GM12878 (cell line): ENCODE results near the gene PRORP. TPM values are rescaled to one million over a fixed set of nuclear protein-coding genes. Genes with fewer than 3 reads are reported as not detected.

Source experiments
- BMI1 ChIP-seq: fragments of 450-650 bp; IDR thresholded peaks from 2 replicates; pipeline ENCODE4 v1.6.1; 2016; ENCODE audit warnings: mild to moderate bottlenecking, moderate library complexity, borderline replicate concordance
- E2F8 ChIP-seq: fragments of 450-650 bp; IDR thresholded peaks from 2 replicates; pipeline ENCODE4 v1.6.1; 2018; ENCODE audit warnings: mild to moderate bottlenecking, low read depth, moderate library complexity; ENCODE audit not compliant: partially characterized antibody
- ESRRA ChIP-seq: IDR thresholded peaks from 2 replicates; pipeline ENCODE4 v1.6.1; 2012; ENCODE audit warnings: mild to moderate bottlenecking, low read length, improper control_type of control experiment
- GATAD2B ChIP-seq: fragments of 450-650 bp; conservative IDR thresholded peaks from 2 replicates; pipeline ENCODE4 v1.6.1; 2017; ENCODE audit warnings: low read depth, mild to moderate bottlenecking, moderate library complexity
- HCFC1 ChIP-seq: fragments of 150-350 bp; IDR thresholded peaks from 2 replicates; pipeline ENCODE4 v1.6.1; 2014; ENCODE audit warnings: low read length
- IRF4 ChIP-seq: IDR thresholded peaks from 2 replicates; pipeline ENCODE4 v1.6.1; 2011; ENCODE audit warnings: low read depth, low read length
- MYC ChIP-seq: IDR thresholded peaks from 2 replicates; pipeline ENCODE4 v1.6.1; 2011; ENCODE audit warnings: mild to moderate bottlenecking, low read length, moderate library complexity, inconsistent platforms; ENCODE audit not compliant: insufficient read depth, insufficient replicate concordance, insufficient read length, severe bottlenecking
- NFYB ChIP-seq: IDR thresholded peaks from 2 replicates; pipeline ENCODE4 v1.6.1; 2011; ENCODE audit warnings: low read depth, mild to moderate bottlenecking, low read length, improper control_type of control experiment, moderate library complexity; ENCODE audit not compliant: insufficient read depth
- NR2C1 ChIP-seq: fragments of 450-650 bp; IDR thresholded peaks from 2 replicates; pipeline ENCODE4 v1.6.1; 2017; ENCODE audit warnings: antibody characterized with exemption, mild to moderate bottlenecking, moderate library complexity
- PAX8 ChIP-seq: fragments of 450-650 bp; IDR thresholded peaks from 2 replicates; pipeline ENCODE4 v1.6.1; 2017; ENCODE audit warnings: mild to moderate bottlenecking, moderate library complexity
- POLR2AphosphoS2 ChIP-seq: IDR thresholded peaks from 2 replicates; pipeline ENCODE4 v1.6.1; 2011; ENCODE audit warnings: low read depth, mild to moderate bottlenecking, low read length, improper control_type of control experiment, moderate library complexity
- POLR2AphosphoS5 ChIP-seq: IDR thresholded peaks from 2 replicates; pipeline ENCODE4 v1.6.1; 2011; ENCODE audit warnings: mild to moderate bottlenecking, low read length, inconsistent platforms
- RUNX3 ChIP-seq: IDR thresholded peaks from 2 replicates; pipeline ENCODE4 v1.6.1; 2012; ENCODE audit warnings: low read length, inconsistent platforms
- SP1 ChIP-seq: IDR thresholded peaks from one replicate; pipeline ENCODE4 v1.6.1; 2011; ENCODE audit warnings: low read depth, low read length
- STAT1 ChIP-seq: fragments of 450-650 bp; conservative IDR thresholded peaks from 2 replicates; pipeline ENCODE4 v1.6.1; 2014; ENCODE audit warnings: antibody characterized with exemption, mild to moderate bottlenecking
- TAF1 ChIP-seq: IDR thresholded peaks from 2 replicates; pipeline ENCODE4 v1.6.1; 2011; ENCODE audit warnings: mild to moderate bottlenecking, low read depth, low read length, borderline replicate concordance
- TARDBP ChIP-seq: IDR thresholded peaks from 2 replicates; pipeline ENCODE4 v1.6.1; 2016; ENCODE audit warnings: borderline replicate concordance
- TCF3 ChIP-seq: IDR thresholded peaks from 2 replicates; pipeline ENCODE4 v1.6.1; 2012; ENCODE audit warnings: low read depth, mild to moderate bottlenecking, low read length, borderline replicate concordance; ENCODE audit not compliant: insufficient read depth
- ZNF207 ChIP-seq: fragments of 450-650 bp; IDR thresholded peaks from 2 replicates; pipeline ENCODE4 v1.6.1; 2014; ENCODE audit warnings: antibody characterized with exemption, mild to moderate bottlenecking, borderline replicate concordance
- ZSCAN29 ChIP-seq: fragments of 450-650 bp; IDR thresholded peaks from 2 replicates; pipeline ENCODE4 v1.6.1; 2017; ENCODE audit warnings: mild to moderate bottlenecking, moderate library complexity
- polyA plus RNA-seq, 11 experiments: library from polyadenylated mRNA; depleted of rRNA in 4 of 11; unstranded in 6 of 11; stranded (reverse) in 5 of 11; fragments of >200 nt; fragmentation: Nextera tagmentation in 4 of 11; fragmentation: Illumina TruSeq in 1 of 11; extraction: Ambion mirVana in 4 of 11; extraction: Trizol in 1 of 11; gene quantifications; 1 replicate in 1 of 11; 2 replicates in 10 of 11; pipeline versions ENCODE4 v1.2.1 to v1.2.3, GENCODE V29; 2011 to 2016; ENCODE audit warnings: inconsistent platforms in 2 of 11, missing spikeins in 2 of 11, low read depth in 1 of 11
- total RNA-seq, 4 experiments: library from RNA; depleted of rRNA in 3 of 4; stranded (reverse); fragments of >200 nt in 3 of 4; fragmentation: Illumina TruSeq in 1 of 4; extraction: Trizol in 1 of 4; gene quantifications; 2 replicates each; pipeline versions ENCODE4 v1.2.1 to v1.2.3, GENCODE V29; 2013 to 2021
- TF ChIP-seq, protein P1 (sequence below): IDR thresholded peaks from 2 replicates; pipeline ENCODE4 v1.6.1; 2012; ENCODE audit warnings: low read depth, low read length, improper control_type of control experiment
- TF ChIP-seq, protein P2 (sequence below): IDR thresholded peaks from 2 replicates; pipeline ENCODE4 v1.6.1; 2012; ENCODE audit warnings: low read depth, low read length, improper control_type of control experiment

The PRORP gene
- total and polyA plus RNA-seq, 10 of the 15 experiments (the other 5 are each of a cell fraction or from before 2014, with no cell fraction given) = 38.8 to 61.3 (median 46.7) TPM

GRCh38 chr14:35121887-35122695 lies at the start of gene PRORP, which contains the start of gene PPP2R3C (continued):
- TF ChIP-seq IRF4 (0 out of 2 replicates have a peak, but pooled peaks have one; percentile 29), PAX8 (peak; percentile 74; the same call in 1 of the 2 replicates), E2F8 (peak; percentile 78), ZSCAN29 (no peak), TARDBP (peak; percentile 62; the same call in 1 of the 2 replicates), TAF1 (peak; percentile 73), SP1 (peak; percentile 8), STAT1 (peak; percentile 52), NFYB (peak; percentile 57; the same call in 1 of the 2 replicates), BMI1 (peak; percentile 68; the same call in 1 of the 2 replicates), POLR2AphosphoS2 (peak; percentile 28; the same call in 1 of the 2 replicates), HCFC1 (peak; percentile 93), MYC (peak; percentile 40), ZNF207 (peak; percentile 54; the same call in 1 of the 2 replicates), TCF3 (peak; percentile 59; the same call in 1 of the 2 replicates), ESRRA (no peak), GATAD2B (peak; percentile 77; the same call in 1 of the 2 replicates), NR2C1 (peak; percentile 92), POLR2AphosphoS5 (peak; percentile 62), RUNX3 (0 out of 2 replicates have a peak, but pooled peaks have one; percentile 4)
- TF ChIP-seq, protein P1, sequence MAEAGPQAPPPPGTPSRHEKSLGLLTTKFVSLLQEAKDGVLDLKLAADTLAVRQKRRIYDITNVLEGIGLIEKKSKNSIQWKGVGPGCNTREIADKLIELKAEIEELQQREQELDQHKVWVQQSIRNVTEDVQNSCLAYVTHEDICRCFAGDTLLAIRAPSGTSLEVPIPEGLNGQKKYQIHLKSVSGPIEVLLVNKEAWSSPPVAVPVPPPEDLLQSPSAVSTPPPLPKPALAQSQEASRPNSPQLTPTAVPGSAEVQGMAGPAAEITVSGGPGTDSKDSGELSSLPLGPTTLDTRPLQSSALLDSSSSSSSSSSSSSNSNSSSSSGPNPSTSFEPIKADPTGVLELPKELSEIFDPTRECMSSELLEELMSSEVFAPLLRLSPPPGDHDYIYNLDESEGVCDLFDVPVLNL = peak; percentile 60; the same call in 1 of the 2 replicates
- TF ChIP-seq, protein P2, sequence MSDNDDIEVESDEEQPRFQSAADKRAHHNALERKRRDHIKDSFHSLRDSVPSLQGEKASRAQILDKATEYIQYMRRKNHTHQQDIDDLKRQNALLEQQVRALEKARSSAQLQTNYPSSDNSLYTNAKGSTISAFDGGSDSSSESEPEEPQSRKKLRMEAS = peak; percentile 73; the same call in 1 of the 2 replicates
